ENCODE data around the gene NLGN2.

The NLGN2 gene

DNA sequence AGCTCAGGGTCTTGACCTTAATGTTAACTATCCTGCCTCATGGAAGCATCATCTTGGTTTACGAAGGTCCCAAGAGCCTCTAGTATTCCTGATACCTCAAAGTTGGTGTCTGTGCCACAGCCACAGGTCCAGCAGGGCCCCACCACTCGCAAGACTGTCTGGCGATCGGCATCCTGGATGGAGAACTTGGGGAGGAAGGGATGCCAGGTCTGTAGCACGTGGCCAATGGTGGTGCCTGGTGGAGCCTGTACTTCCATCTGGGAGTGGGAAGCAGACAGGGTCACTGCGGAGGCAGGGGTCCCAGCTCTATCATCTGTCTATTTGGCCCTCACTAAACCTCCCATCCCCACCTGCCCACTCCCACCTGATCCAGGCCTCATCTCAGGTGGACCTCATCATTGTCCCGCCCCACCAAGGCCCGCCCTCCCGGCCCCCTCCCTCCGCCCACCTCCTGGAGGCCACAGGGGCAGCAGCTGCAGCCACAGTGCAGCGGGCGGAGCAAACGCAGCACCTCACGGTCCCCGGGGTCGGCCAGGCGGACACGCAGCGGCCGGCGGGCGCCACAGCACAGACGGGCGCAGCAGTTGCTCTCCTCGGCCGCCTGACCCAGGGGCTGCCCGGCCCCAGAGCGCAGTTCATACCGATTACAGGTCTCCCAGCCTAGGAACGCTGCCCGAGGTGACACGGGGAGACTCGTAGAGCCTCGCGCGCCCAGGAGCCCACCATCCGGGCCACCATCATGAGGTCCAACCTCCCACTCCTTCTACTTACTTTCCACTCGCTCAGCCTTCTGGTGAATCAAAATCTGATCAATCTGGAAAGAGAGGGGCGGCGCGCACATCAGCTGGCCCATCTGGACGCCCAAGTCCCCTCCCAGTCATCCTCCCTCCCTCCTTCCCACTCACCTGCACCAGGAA lies 14.7 kb upstream of the NLGN2 start:
- no peak for DNase-seq

- peak; percentile 60 to 74 (median 68) for DNase-seq
These were observed 13.8 kb upstream of the NLGN2 start for GRCh38 chr17:7393613-7394451.

DNA sequence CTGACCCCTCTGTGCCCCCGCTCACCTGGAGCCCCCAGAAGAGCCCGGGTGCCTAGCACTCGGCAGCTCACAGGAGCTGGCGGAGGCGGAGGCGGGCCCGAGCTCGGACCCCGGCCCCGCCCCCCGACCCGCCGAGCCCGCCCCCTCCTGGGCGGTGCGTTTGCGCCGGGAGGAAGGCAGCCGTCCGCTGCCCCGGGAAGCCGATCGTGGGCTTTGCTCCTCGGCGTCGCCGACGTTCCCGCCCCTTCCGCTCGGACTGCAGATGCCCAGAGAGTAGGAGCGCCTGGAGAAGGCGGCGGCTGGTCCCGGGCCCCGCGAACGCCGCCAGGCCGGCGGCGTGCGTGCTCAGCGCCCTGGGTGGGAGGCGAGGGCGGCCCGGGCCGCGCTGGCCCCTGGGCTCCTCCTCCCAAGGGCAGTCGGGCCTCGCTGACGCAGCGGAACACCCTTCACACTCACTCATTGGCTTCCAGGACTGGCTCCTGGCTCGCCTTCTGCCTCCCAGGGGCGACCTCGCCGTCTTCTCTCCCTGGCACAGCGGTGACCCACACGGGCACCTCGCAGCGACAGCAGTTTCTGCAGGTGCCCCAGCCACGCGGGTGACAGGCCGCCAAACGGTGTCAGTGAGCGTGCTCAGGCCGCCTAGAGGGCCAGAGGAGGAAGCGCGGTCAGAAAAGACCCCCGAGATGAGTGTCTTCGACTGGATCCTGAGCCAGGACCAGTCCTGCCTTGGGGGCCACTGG lies 13.0 kb upstream of the NLGN2 start, which contains the start of gene PLSCR3:
PLSCR3 (minus strand) TSS at position 74 of the 740 bp plus-strand sequence. CDS start 415 bp downstream, outside the sequence.
- DNase-seq: peak; percentile 67 to 81 (median 72)

GRCh38 chr17:7396147-7396546 lies 11.5 kb upstream of the NLGN2 start:
- DNase-seq: no peak

DNA sequence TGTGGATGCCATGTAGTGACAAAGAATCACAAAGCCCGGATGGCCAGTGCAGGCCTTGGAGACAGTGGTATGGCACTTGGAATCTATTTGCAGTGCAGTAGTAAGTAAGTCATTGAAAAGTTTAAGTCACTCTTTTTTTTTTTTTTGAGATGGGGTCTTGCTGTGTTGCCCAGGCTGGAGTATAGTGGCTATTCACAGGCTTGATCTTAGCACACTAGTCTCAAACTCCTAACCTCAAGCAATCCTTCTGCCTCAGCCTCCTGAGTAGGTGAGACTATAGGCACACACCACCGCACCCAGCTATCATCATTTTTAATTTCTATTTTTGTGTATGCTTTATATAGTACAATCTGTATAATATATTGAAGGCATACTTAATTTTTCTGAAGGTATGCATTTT lies 9.0 kb upstream of the NLGN2 start:
- DNase-seq: no peak

DNA sequence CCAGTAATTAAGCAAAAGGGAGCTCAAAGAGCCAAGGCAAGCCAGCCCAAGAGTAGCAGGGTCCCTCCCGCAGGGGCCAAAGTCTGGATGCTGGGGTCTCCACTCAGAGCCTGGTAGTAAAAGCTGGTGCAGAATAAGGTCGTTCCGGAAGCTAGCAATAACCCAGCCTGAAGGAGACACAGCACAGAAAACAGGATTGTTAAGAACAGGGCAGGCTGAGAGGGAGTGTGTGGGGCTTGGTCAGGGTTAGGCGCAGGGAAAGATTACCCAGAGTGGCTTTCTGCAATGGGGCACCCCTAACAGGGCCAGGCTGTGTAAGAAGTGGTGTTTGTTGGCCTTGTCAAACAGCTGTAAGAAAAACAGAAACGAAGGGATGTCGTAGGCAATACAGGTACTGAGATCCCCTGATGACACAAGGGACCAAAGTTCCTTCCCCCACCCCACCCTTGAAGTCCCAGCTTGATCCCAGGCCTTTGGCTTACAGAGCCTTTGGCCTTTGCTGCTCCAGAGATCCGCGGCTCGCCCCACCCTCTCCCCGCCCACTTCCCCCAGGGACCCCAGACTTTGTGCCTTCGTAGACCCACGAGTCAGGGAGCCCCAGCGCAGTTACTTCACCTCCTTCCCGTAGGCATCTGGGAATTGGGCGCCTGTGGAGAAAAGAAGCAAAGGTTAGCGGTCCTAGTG lies 4.5 kb upstream of the NLGN2 start:
- no peak for DNase-seq

- DNase-seq: no peak
These were observed 4.0 kb upstream of the NLGN2 start for GRCh38 chr17:7403727-7403976.

- DNase-seq: peak; percentile 92 to 99 (median 96)
These were observed 3.5 kb upstream of the NLGN2 start, which contains the start of gene TMEM256 for GRCh38 chr17:7403977-7404736. TSS of gene TMEM256 (minus strand) at chr17:7404097. CDS start at chr17:7404084, 13 bp downstream.

GRCh38 chr17:7404737-7405349 lies 2.8 kb upstream of the NLGN2 start:
- DNase-seq: peak in 3 of 5 donors; percentile 63 to 78 (median 69)

DNA sequence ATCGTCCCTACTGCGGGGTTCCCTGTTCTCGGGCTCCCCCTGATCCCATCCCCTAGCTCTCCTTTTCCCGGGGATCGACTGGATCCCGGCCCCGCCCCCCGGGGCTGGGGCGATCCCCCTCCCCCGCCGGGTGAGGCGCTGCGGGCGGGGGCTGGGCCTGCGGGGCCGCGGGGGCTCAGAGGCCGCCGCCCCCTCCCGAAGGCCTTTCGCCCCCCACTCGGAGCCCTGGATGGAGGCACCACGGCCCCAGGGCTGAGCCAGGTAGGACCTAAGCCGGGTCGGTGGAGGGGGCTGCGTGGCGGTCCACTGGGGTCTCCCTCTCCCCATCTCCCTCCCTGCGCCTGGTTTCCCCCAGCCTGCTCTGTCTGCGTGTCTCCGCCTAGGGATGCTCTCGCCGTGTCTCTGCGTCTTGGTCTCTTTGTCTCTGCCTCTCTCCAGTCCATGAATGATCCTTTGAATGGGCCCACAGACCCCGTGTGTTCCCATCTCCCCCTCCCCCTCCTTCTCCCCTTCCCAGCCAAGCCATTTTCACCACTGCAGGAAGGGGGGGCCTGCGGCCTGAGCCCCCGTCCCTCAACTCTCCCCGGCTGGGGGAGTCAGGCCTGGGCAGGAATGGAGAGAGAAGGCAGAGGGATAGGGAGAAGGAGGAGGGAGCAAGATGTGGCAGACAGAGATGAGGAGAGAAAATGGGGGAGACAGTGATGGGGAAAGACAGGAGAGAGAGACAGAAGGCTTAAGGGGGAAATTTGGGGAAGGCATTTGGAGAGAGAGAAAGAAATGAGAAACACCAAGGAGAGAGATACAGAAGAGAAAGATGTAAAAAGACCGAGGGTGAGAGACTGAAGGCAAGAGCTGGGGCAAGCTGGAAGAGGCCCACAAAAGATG lies 2.1 kb upstream of the NLGN2 start:
- DNase-seq: no peak

DNA sequence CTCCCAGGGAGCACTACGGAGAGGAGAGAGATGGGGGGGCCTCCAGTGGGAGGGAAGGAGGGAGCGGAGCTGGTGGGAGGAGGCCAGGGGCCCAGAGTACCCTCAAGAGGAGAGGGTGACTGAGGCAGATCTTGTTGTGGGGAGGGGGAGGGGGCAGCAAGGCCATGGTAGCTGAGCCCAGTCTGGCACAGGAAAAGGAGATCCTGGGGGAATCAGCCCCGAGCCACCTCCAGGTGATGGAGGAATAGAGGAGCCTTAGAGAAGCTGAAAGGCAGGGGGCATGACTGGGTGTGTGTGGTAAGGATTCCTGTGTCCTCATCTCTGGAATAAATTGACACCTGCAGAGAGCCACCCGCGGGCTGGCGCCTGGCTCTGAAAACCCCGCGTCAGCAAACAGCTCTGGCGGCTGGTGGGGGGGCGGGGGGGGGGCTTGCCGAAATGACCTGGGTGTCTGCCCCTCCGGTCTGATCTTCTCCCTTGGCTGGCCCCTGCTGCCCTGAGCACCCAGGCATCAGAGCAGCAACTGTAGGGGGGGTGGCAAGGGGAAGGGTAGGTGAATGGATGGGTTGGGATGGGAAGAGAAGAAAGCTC lies 1.3 kb upstream of the NLGN2 start:
- no peak for DNase-seq

DNA sequence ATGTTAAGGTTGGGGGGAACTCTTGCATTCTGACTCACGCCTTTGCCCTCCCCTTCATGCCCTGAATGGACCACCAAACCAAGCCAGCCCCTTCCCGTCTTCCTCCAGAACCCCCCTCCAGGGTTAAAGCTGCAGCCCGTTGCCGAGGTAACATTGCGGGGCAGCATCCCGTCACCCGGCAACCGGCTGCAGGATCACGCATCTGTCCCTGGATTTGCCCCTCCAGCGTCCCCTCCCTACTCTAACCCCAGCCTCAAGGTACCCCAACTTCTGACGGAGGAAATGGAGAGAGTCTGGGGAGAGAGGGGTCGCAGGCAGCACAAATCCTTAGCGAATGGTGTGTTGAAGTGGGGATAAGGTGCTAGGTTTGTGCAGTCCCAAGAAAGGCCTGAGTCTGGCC lies 563 bp upstream of the NLGN2 start:
- DNase-seq: no peak

DNA sequence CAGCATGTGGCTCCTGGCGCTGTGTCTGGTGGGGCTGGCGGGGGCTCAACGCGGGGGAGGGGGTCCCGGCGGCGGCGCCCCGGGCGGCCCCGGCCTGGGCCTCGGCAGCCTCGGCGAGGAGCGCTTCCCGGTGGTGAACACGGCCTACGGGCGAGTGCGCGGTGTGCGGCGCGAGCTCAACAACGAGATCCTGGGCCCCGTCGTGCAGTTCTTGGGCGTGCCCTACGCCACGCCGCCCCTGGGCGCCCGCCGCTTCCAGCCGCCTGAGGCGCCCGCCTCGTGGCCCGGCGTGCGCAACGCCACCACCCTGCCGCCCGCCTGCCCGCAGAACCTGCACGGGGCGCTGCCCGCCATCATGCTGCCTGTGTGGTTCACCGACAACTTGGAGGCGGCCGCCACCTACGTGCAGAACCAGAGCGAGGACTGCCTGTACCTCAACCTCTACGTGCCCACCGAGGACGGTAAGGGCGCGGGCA lies 645 bp downstream of the NLGN2 start:
- peak in 1 of 5 donors; percentile 24 for DNase-seq

GRCh38 chr17:7408863-7409262 lies 1.2 kb downstream of the NLGN2 start:
- no peak for DNase-seq

GRCh38 chr17:7409716-7410115 lies 2.1 kb downstream of the NLGN2 start:
- no peak for DNase-seq

DNA sequence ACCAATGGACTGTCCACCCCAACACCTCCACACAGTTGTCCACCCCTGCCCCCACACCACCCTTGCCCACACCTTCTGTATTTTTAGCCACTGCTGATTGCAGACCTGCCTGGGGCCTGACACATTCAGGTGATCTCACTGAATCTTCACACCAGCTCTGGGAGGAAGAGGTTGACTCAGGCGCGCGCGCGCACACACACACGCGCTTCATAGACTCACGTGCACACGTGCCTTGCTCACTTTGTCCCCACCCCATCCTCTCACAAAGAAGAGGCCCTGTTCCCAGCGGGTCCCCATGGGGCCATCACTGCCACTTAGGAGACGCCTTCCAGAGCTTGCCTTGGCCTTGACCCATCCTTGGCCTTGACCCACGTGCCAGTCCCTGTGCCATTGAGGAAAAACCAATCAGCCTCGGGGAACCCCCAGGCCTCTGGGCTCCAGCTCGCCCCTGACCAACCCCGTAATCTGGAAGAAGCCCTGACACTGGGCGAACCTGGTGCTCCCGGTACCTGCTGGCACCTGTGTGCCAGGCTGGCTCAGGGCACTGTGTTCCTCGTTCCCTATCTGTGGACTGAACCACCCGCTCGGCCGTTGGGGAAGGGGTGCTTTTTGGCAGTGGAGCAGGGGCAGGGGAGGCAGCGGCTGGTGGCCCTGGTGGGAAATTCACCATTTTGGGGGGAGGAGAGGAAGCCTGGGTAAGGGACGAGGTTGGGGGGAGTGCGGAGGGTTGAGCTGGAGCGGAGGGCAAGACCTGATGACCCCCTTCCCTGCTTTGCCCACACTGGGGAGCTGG lies 3.2 kb downstream of the NLGN2 start:
- DNase-seq: no peak

DNA sequence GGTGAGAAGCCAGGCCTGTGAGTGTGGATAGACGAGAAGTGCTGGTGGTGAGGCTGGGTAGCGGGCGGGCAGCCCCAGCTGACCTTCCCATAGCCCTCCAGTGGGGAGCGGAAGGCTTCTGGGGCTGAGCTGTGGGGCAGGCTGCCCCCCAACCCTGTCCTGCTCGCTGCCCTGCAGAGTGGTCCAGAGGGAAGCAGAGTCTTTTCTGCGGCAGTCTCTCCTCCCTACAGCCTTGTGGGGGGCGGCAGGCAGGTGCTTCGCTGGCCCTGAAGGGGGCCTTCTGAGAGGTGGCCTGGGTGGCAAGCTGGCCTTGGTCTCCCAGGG lies 3.7 kb downstream of the NLGN2 start:
- DNase-seq: no peak

- no peak for DNase-seq
These were observed 5.8 kb downstream of the NLGN2 start for GRCh38 chr17:7413346-7413985.

All from T-helper 1 cell (primary cell).